Measurements from ENCODE around the gene SLC10A7. TPM values are rescaled to one million over a fixed set of nuclear protein-coding genes. Genes with fewer than 3 reads are reported as not detected.

SLC10A7 gene
- polyA plus RNA-seq, 1 donor (not counting 4 experiments of a cell fraction or from before 2014, with no cell fraction given) = 12.7 TPM

DNA sequence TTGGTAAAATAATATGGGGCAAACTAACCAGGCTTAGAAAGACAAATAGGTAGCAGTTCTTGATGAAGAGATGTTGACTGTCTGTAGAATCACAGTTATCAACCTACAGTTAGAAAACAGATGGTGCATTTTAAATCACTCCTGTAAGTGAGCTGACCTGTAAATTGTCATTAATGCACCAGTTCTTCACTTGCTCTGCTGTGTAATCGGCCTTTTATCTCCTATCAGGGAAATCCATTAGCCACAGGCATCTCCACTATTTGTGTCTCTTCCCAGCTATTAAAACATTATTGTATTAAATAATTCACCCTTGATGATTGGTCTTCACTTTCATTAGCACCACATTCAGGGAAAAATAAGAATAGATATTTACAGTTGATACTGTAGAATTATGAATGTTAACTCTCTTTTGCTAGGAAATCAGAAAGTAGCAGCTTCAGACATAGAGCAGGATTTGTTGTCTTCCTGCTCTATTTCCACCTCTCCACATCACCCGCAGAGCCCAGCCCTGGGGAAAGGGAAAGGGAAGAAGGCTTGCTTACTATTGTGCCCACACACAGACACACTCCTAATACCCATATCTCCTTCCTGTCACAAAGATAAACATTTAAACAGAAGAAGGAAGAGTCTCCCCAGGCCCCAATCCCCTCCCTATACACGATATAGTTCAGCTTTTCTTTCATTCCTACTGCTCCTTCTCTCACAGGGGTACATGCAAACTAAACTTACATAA is 210.3 kb downstream of the SLC10A7 start:
- H3K9me3 ChIP-seq (ENCODE audit: control insufficient read depth, low read depth, low read length) = no peaks in the 10 kb centered on the region
- H4K20me1 ChIP-seq (ENCODE audit: control insufficient read depth, extremely low read depth, insufficient read depth, low read length) = no peaks in the 10 kb centered on the region
- H3K4me1 ChIP-seq (ENCODE audit: control insufficient read depth, extremely low read depth, insufficient read depth, low read length) = no peaks in the 10 kb centered on the region
- H3K36me3 ChIP-seq (ENCODE audit: control insufficient read depth in 2 of 2, extremely low read depth in 1 of 2, insufficient read depth in 2 of 2, low read length in 2 of 2) = no peaks in the 10 kb centered on the region
- dilution Hi-C loops (cut with MboI; ENCODE audit: extremely low pct_ligation_motif_present, low sequenced_read_pairs) = no loop called here
- H3K27ac ChIP-seq (ENCODE audit: control insufficient read depth, insufficient read depth, low read length) = no peak overlapping the region
- TF ChIP-seq EZH2 (IDR thresholded peaks at IDR 0.05; ENCODE audit: low read length) = no peak
- TF ChIP-seq, protein P1, sequence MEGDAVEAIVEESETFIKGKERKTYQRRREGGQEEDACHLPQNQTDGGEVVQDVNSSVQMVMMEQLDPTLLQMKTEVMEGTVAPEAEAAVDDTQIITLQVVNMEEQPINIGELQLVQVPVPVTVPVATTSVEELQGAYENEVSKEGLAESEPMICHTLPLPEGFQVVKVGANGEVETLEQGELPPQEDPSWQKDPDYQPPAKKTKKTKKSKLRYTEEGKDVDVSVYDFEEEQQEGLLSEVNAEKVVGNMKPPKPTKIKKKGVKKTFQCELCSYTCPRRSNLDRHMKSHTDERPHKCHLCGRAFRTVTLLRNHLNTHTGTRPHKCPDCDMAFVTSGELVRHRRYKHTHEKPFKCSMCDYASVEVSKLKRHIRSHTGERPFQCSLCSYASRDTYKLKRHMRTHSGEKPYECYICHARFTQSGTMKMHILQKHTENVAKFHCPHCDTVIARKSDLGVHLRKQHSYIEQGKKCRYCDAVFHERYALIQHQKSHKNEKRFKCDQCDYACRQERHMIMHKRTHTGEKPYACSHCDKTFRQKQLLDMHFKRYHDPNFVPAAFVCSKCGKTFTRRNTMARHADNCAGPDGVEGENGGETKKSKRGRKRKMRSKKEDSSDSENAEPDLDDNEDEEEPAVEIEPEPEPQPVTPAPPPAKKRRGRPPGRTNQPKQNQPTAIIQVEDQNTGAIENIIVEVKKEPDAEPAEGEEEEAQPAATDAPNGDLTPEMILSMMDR (optimal IDR thresholded peaks at IDR 0.05 in 1 of 3, IDR thresholded peaks at IDR 0.05 in 1 of 3, conservative IDR thresholded peaks at IDR 0.05 in 1 of 3; ENCODE audit: extremely low read depth in 1 of 3, insufficient read depth in 2 of 3, low read length in 3 of 3) = no peak
- no peak overlapping the region for H2AFZ ChIP-seq (ENCODE audit: control insufficient read depth, low read length)
- no peak for DNase-seq (ENCODE audit: low read depth, low spot score)
- H3K9ac ChIP-seq (ENCODE audit: control insufficient read depth, extremely low read depth, insufficient read depth, low read length) = no peak overlapping the region
- no peak overlapping the region for H3K4me3 ChIP-seq (ENCODE audit: control insufficient read depth in 2 of 3, extremely low read depth in 1 of 3, insufficient read depth in 2 of 3, low read depth in 1 of 3, low read length in 3 of 3)
- no peaks in the 10 kb centered on the region for H3K79me2 ChIP-seq (ENCODE audit: control insufficient read depth, insufficient read depth, low read length)
- H3K27me3 ChIP-seq (ENCODE audit: control insufficient read depth, extremely low read depth, insufficient read depth, low read length) = no peaks in the 10 kb centered on the region
- no peak overlapping the region for H3K4me2 ChIP-seq (ENCODE audit: control insufficient read depth, extremely low read depth, insufficient read depth, low read depth, low read length)
- FAIRE-seq = no peak
- no peaks in the 10 kb centered on the region for H3K9me1 ChIP-seq (ENCODE audit: control insufficient read depth, extremely low read depth, insufficient read depth, low read length)

DNA sequence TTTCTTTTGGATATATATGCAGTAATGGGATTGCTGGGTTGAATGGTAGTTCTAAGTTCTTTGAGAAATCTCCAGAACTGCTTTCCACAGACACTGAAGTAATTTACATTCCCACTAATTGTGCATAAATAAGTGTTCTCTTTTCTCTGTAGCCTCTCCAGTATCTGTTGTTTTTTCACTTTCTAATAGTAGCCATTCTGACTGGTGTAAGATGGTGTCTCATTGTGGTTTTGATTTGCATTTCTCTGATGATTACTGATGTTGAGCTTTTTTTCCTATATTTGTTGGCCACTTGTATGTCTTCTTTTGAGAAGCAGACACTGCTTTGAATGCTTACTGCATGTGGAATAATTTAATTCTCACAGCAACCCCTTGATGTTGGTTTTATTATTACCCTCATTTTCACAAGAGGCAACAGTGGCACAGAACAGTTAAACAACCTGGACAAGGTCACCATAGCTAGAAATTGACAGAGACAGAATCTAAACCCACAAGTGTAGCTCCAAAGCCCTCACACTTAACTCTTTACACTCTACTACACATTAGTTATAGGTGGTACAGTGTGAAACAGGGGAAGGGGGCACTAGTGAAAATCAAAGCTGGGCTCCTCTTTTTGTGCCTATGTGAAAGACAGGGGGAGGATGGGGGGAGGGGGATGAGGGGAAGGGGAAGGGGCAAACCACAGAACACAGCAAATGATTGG is 211.3 kb downstream of the SLC10A7 start:
- FAIRE-seq = no peak
- no peak overlapping the region for H3K27ac ChIP-seq (ENCODE audit: control insufficient read depth, insufficient read depth, low read length)
- H3K4me3 ChIP-seq (ENCODE audit: control insufficient read depth in 2 of 3, extremely low read depth in 1 of 3, insufficient read depth in 2 of 3, low read depth in 1 of 3, low read length in 3 of 3) = no peak overlapping the region
- dilution Hi-C loops (cut with MboI; ENCODE audit: extremely low pct_ligation_motif_present, low sequenced_read_pairs) = no loop called here
- no peaks in the 10 kb centered on the region for H3K27me3 ChIP-seq (ENCODE audit: control insufficient read depth, extremely low read depth, insufficient read depth, low read length)
- H3K9me3 ChIP-seq (ENCODE audit: control insufficient read depth, low read depth, low read length) = no peaks in the 10 kb centered on the region
- TF ChIP-seq, protein P1 (optimal IDR thresholded peaks at IDR 0.05 in 1 of 3, IDR thresholded peaks at IDR 0.05 in 1 of 3, conservative IDR thresholded peaks at IDR 0.05 in 1 of 3; ENCODE audit: extremely low read depth in 1 of 3, insufficient read depth in 2 of 3, low read length in 3 of 3) = no peak
- no peak for TF ChIP-seq EZH2 (IDR thresholded peaks at IDR 0.05; ENCODE audit: low read length)
- no peaks in the 10 kb centered on the region for H3K79me2 ChIP-seq (ENCODE audit: control insufficient read depth, insufficient read depth, low read length)
- H3K9me1 ChIP-seq (ENCODE audit: control insufficient read depth, extremely low read depth, insufficient read depth, low read length) = no peaks in the 10 kb centered on the region
- no peak overlapping the region for H3K9ac ChIP-seq (ENCODE audit: control insufficient read depth, extremely low read depth, insufficient read depth, low read length)
- H4K20me1 ChIP-seq (ENCODE audit: control insufficient read depth, extremely low read depth, insufficient read depth, low read length) = no peaks in the 10 kb centered on the region
- H3K4me2 ChIP-seq (ENCODE audit: control insufficient read depth, extremely low read depth, insufficient read depth, low read depth, low read length) = no peak overlapping the region
- H3K4me1 ChIP-seq (ENCODE audit: control insufficient read depth, extremely low read depth, insufficient read depth, low read length) = no peaks in the 10 kb centered on the region
- no peaks in the 10 kb centered on the region for H3K36me3 ChIP-seq (ENCODE audit: control insufficient read depth in 2 of 2, extremely low read depth in 1 of 2, insufficient read depth in 2 of 2, low read length in 2 of 2)
- H2AFZ ChIP-seq (ENCODE audit: control insufficient read depth, low read length) = no peak overlapping the region
- no peak for DNase-seq (ENCODE audit: low read depth, low spot score)

Measured in keratinocyte (primary cell).